ENCODE measurements around the gene KRTAP1-5.

KRTAP1-5 gene

GRCh38 chr17:41046735-41047465, 19.9 kb upstream of the KRTAP1-5 start, which contains the start of gene KRTAP2-1:
Gene KRTAP2-1, minus strand, starts transcription at chr17:41047316. Its CDS starts 49 bp downstream, at chr17:41047267.
- DNase-seq = peak; percentile 47

DNA sequence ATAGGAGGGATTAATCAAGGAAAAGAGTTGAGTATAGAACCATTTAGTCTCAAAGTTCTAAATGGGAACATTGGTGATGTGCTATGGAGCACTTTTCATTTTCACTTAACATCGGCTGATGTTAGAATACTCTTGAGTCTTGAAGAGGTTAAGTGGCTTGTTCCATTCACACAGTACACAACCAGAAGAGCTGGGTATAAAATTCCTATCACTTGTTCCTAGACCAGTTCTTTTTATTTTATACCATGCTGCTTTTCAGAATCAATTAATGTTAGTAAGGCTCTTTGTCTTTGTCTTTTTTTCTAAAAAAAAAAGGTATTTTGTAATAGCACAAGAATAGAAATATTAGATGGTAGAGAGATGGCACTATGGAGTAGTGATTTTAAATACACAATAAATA, 15.9 kb upstream of the KRTAP1-5 start:
- no peak for DNase-seq

DNA sequence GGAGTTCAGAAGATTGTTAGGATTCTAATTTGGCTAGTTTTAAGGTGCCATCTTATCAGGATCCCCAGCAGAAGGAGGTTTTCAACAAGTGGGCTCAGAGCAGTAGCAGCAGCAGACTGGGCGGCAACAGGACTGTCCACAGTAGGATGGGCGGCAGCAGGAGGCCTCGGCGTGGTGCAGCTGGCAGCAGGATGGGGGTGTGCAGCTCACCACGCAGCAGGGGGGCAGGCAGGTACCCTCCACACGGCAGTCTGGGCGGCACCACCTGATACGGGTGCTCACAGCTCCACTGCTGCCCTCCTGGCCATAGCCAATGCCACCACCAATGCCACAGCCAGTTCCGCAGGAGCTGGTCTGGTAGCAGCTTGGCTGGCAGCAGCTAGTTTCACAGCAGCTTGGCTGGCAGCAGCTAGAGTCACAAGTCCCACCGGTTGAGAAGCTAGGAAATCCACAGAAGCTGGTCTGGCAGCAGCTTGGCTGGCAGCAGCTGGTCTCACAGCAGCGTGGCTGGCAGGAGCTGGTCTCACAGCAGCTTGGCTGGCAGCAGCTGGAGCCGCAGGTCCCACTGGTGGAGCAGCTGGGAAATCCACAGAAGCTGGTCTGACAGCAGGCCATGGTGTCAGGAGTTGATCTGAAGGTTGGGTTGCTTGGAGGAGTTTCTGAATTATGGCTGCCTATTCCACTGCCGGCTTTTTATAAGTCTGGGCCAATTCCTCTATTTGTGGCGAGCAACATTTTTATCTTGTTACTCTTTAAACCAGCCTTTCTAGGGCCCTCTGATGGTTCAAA, 14.0 kb upstream of the KRTAP1-5 start, which contains the start of gene KRTAP1-1:
KRTAP1-1 (minus strand) TSS at position 668 of the 789 bp plus-strand sequence; CDS start at position 615, 53 bp downstream.
- DNase-seq = peak; percentile 60

DNA sequence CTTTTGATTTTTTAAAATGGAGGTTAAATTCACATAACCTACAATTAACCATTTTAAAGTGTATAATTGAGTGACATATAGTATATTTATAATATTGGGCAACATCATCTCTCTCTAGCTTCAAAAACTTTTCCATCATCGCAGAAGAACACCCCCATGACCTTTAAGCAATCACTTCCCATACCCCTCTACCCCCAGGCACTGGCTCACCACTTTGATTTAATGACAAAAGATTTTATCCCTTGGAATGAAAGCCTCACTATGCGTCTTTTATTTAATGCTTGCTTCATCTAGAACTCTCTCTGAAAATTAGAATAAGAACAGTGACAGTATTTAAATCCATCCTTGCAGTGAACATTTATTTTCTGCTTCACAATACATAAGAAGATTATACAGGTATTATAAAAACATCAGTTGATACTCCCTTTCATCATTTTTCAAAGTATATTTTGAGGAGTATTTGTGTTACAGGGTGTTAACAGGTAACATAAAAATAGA, 10.9 kb upstream of the KRTAP1-5 start:
- no peak for DNase-seq

GRCh38 chr17:41034346-41034935, 7.4 kb upstream of the KRTAP1-5 start, which contains the start of gene KRTAP1-3:
Gene KRTAP1-3, minus strand, starts transcription at chr17:41034874. Its CDS starts 53 bp downstream, at chr17:41034821.
- DNase-seq = peak; percentile 91

GRCh38 chr17:41029633-41030245, 2.7 kb upstream of the KRTAP1-5 start, which contains the start of gene KRTAP1-4:
Gene KRTAP1-4, minus strand, starts transcription at chr17:41030195. Its CDS starts 117 bp downstream, at chr17:41030078.
- peak; percentile 39 for DNase-seq

GRCh38 chr17:41024697-41025096, 2.3 kb downstream of the KRTAP1-5 start:
- DNase-seq = no peak

DNA sequence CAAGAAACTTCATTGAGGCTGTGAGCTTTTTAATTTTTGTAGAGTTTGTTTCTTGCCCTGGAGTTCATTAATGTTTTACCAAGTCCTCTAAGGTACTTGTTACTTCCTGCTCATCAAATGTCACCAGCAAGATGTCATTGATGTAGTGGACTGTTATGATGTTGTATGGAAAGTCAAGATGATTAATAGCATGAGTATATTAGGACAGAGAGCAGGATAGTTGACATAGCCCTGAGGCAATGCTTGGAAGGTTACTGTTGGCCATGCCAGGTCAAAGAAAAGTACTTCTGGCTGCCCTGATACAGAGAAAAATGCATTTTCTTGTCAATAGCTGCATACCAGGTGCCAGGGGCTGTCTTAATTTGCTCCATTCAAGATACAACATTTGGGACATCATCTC, 6.7 kb downstream of the KRTAP1-5 start:
- peak; percentile 86 for DNase-seq

GRCh38 chr17:41019415-41019814, 7.6 kb downstream of the KRTAP1-5 start:
- DNase-seq = no peak

DNA sequence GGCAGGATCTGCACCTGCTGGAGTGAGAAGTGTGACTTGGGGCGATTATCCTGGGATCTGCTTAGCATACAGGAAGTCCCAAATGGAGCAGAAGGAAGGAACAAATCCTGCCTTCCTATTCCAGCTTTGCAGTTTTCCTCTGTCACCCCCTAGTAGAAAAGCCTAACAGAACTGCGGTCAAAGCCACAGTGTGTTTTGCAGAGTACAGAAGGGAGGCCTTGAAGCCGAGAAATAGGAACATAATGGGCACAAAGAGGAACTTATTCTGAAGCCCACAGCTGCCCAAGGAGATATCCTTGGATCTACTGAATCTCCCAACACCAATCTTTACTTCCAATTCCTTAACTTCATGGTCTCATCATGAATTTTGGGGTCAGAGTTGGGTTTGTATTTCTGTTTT, 8.5 kb downstream of the KRTAP1-5 start:
- DNase-seq = no peak

GRCh38 chr17:41016578-41017215, 10.3 kb downstream of the KRTAP1-5 start:
- no peak for DNase-seq

DNA sequence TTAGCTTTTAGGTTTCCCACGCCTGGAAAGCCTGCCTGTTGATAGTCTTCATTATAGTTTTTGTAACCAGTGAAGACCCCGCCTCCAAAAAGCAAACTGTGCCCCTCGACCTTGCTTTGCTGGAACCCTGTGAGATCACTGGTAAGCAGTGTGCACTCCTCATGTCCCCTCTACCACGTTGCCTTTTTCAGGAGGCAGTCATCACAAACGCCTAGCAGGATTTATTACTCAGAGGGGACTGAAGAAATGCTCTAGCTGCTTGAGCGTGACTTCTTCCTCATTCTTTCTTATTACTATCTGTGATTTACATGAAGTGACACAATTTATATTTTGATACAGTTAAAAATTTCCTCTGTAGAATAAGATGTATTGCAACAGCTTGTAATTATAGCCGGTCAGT, 11.6 kb downstream of the KRTAP1-5 start:
- no peak for DNase-seq

GRCh38 chr17:41013606-41014005, 13.4 kb downstream of the KRTAP1-5 start:
- DNase-seq = peak; percentile 25

- DNase-seq = no peak
Observed at GRCh38 chr17:41013181-41013580, 13.8 kb downstream of the KRTAP1-5 start.

DNA sequence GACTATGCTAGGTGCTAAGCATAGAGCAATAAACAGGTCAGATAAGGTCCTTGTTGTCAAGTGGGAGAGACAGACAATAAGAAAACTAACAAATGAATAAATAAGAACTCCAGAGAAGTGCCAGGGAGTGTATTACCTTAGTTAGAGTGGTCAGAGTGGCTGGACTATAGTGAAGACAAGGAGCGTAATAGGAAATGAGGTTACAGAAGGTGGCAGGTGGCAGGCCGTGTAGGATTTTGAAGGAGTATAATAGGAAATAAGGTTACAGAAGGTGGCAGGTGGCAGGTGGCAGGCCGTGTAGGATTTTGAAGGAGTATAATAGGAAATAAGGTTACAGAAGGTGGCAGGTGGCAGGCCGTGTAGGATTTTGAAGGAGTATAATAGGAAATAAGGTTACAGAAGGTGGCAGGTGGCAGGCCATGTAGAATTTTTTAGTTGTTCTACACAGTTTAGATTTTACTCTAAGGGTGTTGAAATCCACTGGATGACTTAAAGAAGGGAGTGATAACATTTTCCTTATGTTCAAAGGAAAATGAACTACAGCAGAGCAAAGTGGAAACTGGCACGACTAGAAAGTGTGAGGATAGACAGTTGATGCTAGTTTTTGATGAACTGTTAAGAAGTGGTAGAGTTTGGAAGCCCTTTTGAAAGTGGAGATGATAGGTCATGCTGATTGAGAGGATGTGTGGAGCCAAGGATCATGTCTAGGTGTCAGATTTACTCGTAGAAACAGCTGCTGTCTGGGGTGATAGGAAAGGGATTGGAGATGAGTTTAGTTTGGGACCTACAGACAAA, 14.5 kb downstream of the KRTAP1-5 start:
- peak; percentile 17 for DNase-seq

GRCh38 chr17:41010441-41010840, 16.6 kb downstream of the KRTAP1-5 start:
- no peak for DNase-seq

DNA sequence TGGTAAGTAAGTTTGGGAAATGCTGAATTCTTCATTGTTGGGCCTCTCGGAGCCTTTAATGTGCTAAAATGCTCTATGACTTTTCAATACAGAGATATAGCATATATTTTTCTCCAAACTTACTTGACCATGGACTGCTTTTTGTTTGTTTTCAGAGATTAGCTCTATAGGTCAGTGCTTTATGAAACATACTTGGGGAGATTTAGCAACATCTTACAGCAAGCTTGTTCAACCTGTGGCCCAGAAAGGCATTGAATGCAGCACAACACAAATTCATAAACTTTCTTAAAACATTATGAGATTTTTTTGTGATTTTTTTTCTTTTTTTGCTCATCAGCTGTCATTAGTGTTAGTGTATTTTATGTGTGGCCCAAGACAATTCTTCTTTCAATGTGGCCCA, 17.1 kb downstream of the KRTAP1-5 start:
- DNase-seq = no peak

DNA sequence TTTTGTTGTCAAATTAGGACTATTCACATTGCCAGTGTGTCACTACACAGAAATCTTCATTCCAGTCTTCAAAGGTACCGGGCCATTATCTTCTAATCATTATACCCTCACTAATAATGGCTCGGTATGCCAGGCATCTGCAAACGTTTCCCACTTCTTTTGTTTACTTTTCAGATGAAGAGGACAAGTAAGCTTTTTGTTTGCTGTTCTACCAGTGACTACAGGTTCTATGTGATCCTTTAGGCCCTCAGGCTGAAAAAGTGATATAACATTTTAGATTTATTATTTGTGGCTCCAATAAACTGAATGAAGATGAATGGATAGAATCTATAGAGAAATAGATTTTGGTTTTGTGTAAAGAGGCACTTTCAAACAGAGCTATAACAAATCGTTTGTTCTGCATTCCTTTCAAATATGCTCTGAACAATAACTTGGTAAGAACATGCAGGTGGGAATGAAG, 17.7 kb downstream of the KRTAP1-5 start:
- peak; percentile 45 for DNase-seq

- DNase-seq = peak; percentile 73
Observed at GRCh38 chr17:41008811-41009210, 18.2 kb downstream of the KRTAP1-5 start, which contains the start of gene KRTAP3-1. Gene KRTAP3-1, minus strand, starts transcription at chr17:41009128. Its CDS starts 54 bp downstream, at chr17:41009074.

DNA sequence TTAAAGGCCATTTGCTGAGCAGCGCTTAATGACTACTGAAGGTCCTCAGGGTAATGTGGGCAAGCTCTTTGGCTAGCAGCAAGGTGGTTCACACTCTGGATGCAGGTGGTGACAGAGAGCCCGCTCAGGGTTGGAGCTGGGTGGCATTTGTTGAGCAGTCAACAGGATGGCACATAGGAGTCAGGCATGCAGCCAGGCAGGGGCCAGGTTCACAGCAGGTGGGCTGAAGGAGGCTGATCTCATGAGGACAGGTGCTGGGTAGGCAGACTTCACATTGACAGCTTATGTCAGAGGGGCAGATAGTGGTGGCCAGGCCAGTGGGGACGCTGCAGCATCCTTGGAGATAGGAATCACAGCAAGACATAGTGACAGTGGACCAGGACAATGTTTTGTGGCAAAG, 22.6 kb downstream of the KRTAP1-5 start:
- DNase-seq = peak; percentile 57

GRCh38 chr17:41003926-41004325, 23.1 kb downstream of the KRTAP1-5 start:
- no peak for DNase-seq

All from NCI-H146 (cell line).